Adrenal gland (tissue), 12 donors: ENCODE measurements around the gene ASB15. TPM values are rescaled to one million over a fixed set of nuclear protein-coding genes. Genes with fewer than 3 reads are reported as not detected.

Experiments
- DNase-seq, 7 donors: peaks; one replicate each; pipeline ENCODE4 v3.0.0-alpha.2; 2019 to 2020
- H3K27ac ChIP-seq, 5 donors: fragments of 200-600 bp; sonication (generic) in 4 of 5; 1 replicate in 3 of 5; 2 replicates in 2 of 5; pipeline versions ENCODE4 v1.5.1 to v1.8.0; 2016 to 2020; ENCODE audit warnings: mild to moderate bottlenecking in 1 of 5
- H3K27me3 ChIP-seq: fragments of 200-600 bp; 2 replicates; pipeline ENCODE4 v1.8.0; 2021
- H3K36me3 ChIP-seq, 2 donors: fragments of 200-600 bp; replicated peaks in 1 of 2; 1 replicate in 1 of 2; 2 replicates in 1 of 2; pipeline versions ENCODE4 v1.5.1 to v1.8.0; 2018 to 2022
- H3K4me1 ChIP-seq, 2 donors: fragments of 200-600 bp; replicated peaks in 1 of 2; 1 replicate in 1 of 2; 2 replicates in 1 of 2; pipeline versions ENCODE4 v1.5.1 to v1.8.0; 2018 to 2021
- H3K4me3 ChIP-seq, 4 donors: fragments of 200-600 bp; sonication (generic) in 3 of 4; one replicate each; pipeline ENCODE4 v1.5.1; 2016 to 2018
- H3K9me3 ChIP-seq, 3 donors: fragments of 200-600 bp; sonication (generic) in 1 of 3; replicated peaks in 1 of 3; 1 replicate in 2 of 3; 2 replicates in 1 of 3; pipeline versions ENCODE4 v1.5.1 to v1.8.0; 2016 to 2021
- CTCF ChIP-seq, 6 experiments: fragments of 450-650 bp in 4 of 6; fragments of 200-600 bp in 2 of 6; sonication (generic) in 1 of 6; IDR thresholded peaks; 1 replicate in 5 of 6; 2 replicates in 1 of 6; pipeline versions ENCODE4 v1.5.1 to v1.8.0; 2016 to 2021; ENCODE audit warnings: antibody characterized with exemption in 6 of 6, mild to moderate bottlenecking in 2 of 6, moderate library complexity in 1 of 6
- POLR2A ChIP-seq, 2 donors: fragments of 450-650 bp; IDR thresholded peaks; one replicate each; pipeline ENCODE4 v1.6.1; 2017; ENCODE audit warnings: antibody characterized with exemption in 2 of 2, mild to moderate bottlenecking in 2 of 2, moderate library complexity in 1 of 2
- WGBS, 4 donors: extraction: QIAGEN DNeasy Blood & Tissue Kit in 2 of 4; methylation state at CpG; one replicate each; pipeline versions ENCODE4 v1.1.5 to v1.1.7; 2013 to 2017; 5-methylcytosine and 5-hydroxymethylcytosine counted together
- intact Hi-C, 2 donors: fragments of 100-400 bp; cut with DNase I; formaldehyde crosslinking; loops; one replicate each; pipeline versions ENCODE4 v1.14.1 to v1.15.0; 2022 to 2023
- polyA plus RNA-seq, 3 donors: library from polyadenylated mRNA; stranded (reverse); fragments of 200-250 nt in 2 of 3; fragments of 350-450 nt in 1 of 3; fragmentation: Illumina TruSeq in 1 of 3; extraction: RNeasy Lipid Tissue Mini Kit (QIAGEN cat#74804) in 1 of 3; gene quantifications; one replicate each; pipeline ENCODE4 v1.2.3, GENCODE V29; 2013 to 2014
- total RNA-seq, 9 donors: library from RNA; depleted of rRNA in 4 of 9; stranded (reverse); fragments of >200 nt in 4 of 9; fragments of 120-200 nt in 1 of 9; fragmentation: NEBNext Ultra II Directional in 1 of 9; extraction: Animal tissue kit (Norgen Biotek cat#: 25700) in 1 of 9; gene quantifications; one replicate each; pipeline versions ENCODE4 v1.1.0 to v1.2.4, GENCODE V29; 2013 to 2023
- donor health status: healthy with polysubstance abuse.
- donor health status: Bipolar disorder and iron deficiency.
- donor health status: DM: yes; HTN: yes; CAD: no.
- donor health status: DM: no; HTN: no; CAD: no.
- donor health status: DM: no; HTN: no; CAD: no.
- donor health status: DM: yes; HTN: yes; CAD: no.

The ASB15 gene
- total and polyA plus RNA-seq, 12 donors: not detected

DNA sequence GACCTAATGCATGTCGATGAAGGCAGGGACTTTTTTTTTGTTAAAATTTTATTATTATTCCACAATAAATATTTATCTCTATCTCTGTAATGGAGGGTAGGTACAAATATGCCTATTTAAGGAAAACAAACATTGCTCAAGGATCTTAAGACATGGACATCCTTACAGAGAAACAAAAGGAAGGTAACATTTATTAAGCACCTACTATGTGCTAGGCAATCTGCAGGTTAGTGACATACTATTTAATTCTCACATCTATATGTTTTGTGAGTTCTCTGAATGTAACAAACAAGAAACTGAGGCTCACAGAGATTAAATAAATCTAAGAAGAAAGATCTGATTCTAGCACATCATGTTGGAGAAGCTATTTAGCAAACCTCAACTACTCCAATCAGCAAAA, 86.1 kb downstream of the ASB15 start:
- no peaks in the 10 kb centered on the region for H3K9me3 ChIP-seq
- H3K36me3 ChIP-seq: peaks cover 0 to 34% of the 10 kb centered on the region in 2 donors
- H3K4me3 ChIP-seq: no peak overlapping the region
- H3K27ac ChIP-seq: no peak overlapping the region
- intact Hi-C loops: loop anchor here in 1 of 2 donors (10.0 kb wide), 1 partner anchor 177 kb away; no protein-coding TSS in a partner anchor
- no peak for TF ChIP-seq POLR2A (IDR thresholded peaks at IDR 0.05)
- TF ChIP-seq CTCF (IDR thresholded peaks at IDR 0.05): no peak
- no peaks in the 10 kb centered on the region for H3K4me1 ChIP-seq
- no peaks in the 10 kb centered on the region for H3K27me3 ChIP-seq
- no peak for DNase-seq
- WGBS, 4 donors: 90 to 98% (median 92%) methylated on average over 1 of the region's 1 CpG

Other genes starting within 250 kb of the ASB15 start
- 1 to 10 TPM in 8 of 9 donors, under 1 TPM in 1; 0.86 to 3.9 (median 1.9) TPM for gene IQUB, start 67.2 kb upstream of the ASB15 start, total RNA-seq
- under 1 TPM; 0.54 to 0.99 (median 0.64) TPM for gene IQUB, start 67.2 kb upstream of the ASB15 start, polyA plus RNA-seq
- gene NDUFA5, start 44.0 kb upstream of the ASB15 start, total RNA-seq: 100 to 1,000 TPM in 6 of 9 donors, 10 to 100 TPM in 3; 39.4 to 194 (median 108) TPM
- 100 to 1,000 TPM; 217 to 289 (median 271) TPM for gene NDUFA5, start 44.0 kb upstream of the ASB15 start, polyA plus RNA-seq
- gene LMOD2, start 54.0 kb downstream of the ASB15 start, total RNA-seq: under 1 TPM in 2 of 9 donors, not detected in 7; 0.18 to 0.24 TPM
- under 1 TPM in 1 of 3 donors, not detected in 2; 0.16 TPM for gene LMOD2, start 54.0 kb downstream of the ASB15 start, polyA plus RNA-seq
- 10 to 100 TPM; 16.4 to 52.1 (median 34.4) TPM for gene WASL, start 147.2 kb downstream of the ASB15 start, total RNA-seq
- 10 to 100 TPM; 12.2 to 44.0 (median 17.9) TPM for gene WASL, start 147.2 kb downstream of the ASB15 start, polyA plus RNA-seq
- under 1 TPM in 1 of 9 donors, not detected in 8; 0.17 TPM for gene HYAL4, start 243.3 kb downstream of the ASB15 start, total RNA-seq
- not detected for gene HYAL4, start 243.3 kb downstream of the ASB15 start, polyA plus RNA-seq